Loucy (cell line): Measurements from ENCODE around the gene NRG2.
A peak's percentile ranks its signal among the peaks of the same experiment; 100 is the strongest.

Experiments
- H2AFZ ChIP-seq: fragments of 200-600 bp; sonication (generic); 2 replicates; pipeline ENCODE4 v1.6.0; 2016; ENCODE audit warnings: antibody characterized with exemption, mild to moderate bottlenecking, low read length, moderate library complexity
- H3F3A ChIP-seq: fragments of 200-600 bp; 2 replicates; pipeline ENCODE4 v1.6.0; 2016; ENCODE audit warnings: antibody characterized with exemption, low read depth, mild to moderate bottlenecking
- H3K27me3 ChIP-seq: fragments of 200-600 bp; sonication (generic); 2 replicates; pipeline ENCODE4 v1.6.1; 2014; ENCODE audit warnings: low read length, mild to moderate bottlenecking; ENCODE audit not compliant: insufficient read depth, poor library complexity, severe bottlenecking
- H3K36me3 ChIP-seq: fragments of 200-600 bp; sonication (generic); 2 replicates; pipeline ENCODE4 v1.6.1; 2016; ENCODE audit warnings: low read length; ENCODE audit not compliant: insufficient read depth
- H3K4me1 ChIP-seq: fragments of 200-600 bp; sonication (generic); 2 replicates; pipeline ENCODE4 v1.5.1; 2014; ENCODE audit warnings: low read length, mild to moderate bottlenecking; ENCODE audit not compliant: insufficient read depth, poor library complexity, severe bottlenecking
- H3K4me2 ChIP-seq: fragments of 200-600 bp; sonication (generic); 2 replicates; pipeline ENCODE4 v1.6.0; 2014; ENCODE audit warnings: antibody characterized with exemption, low read length, low read depth, mild to moderate bottlenecking; ENCODE audit not compliant: poor library complexity, severe bottlenecking
- H3K4me3 ChIP-seq: fragments of 200-600 bp; sonication (generic); 2 replicates; pipeline ENCODE4 v1.5.1; 2014; ENCODE audit warnings: low read length, mild to moderate bottlenecking, mixed read lengths; ENCODE audit not compliant: poor library complexity, severe bottlenecking
- H3K79me2 ChIP-seq: fragments of 200-600 bp; sonication (generic); 2 replicates; pipeline ENCODE4 v1.6.1; 2014; ENCODE audit warnings: low read length; ENCODE audit not compliant: insufficient read depth
- H3K9ac ChIP-seq: fragments of 200-600 bp; sonication (generic); 2 replicates; pipeline ENCODE4 v1.6.0; 2014; ENCODE audit warnings: mild to moderate bottlenecking, low read depth, low read length, moderate library complexity; ENCODE audit not compliant: poor library complexity, severe bottlenecking
- H3K9me2 ChIP-seq: fragments of 200-600 bp; sonication (generic); replicated peaks from 2 replicates; pipeline ENCODE4 v1.6.1; 2016; ENCODE audit warnings: low read depth, low read length, mixed read lengths
- H3K9me3 ChIP-seq: fragments of 200-600 bp; sonication (generic); 2 replicates; pipeline ENCODE4 v1.6.1; 2014; ENCODE audit warnings: mild to moderate bottlenecking, antibody characterized with exemption, low read length, low read depth; ENCODE audit not compliant: insufficient read depth
- H4K20me1 ChIP-seq: fragments of 200-600 bp; sonication (generic); 2 replicates; pipeline ENCODE4 v1.6.0; 2014; ENCODE audit warnings: antibody characterized with exemption, low read length, mild to moderate bottlenecking; ENCODE audit not compliant: insufficient read depth, poor library complexity, severe bottlenecking
- EZH2phosphoT487 ChIP-seq: fragments of 200-600 bp; IDR thresholded peaks from 2 replicates; pipeline ENCODE4 v1.6.1; 2018; ENCODE audit warnings: antibody characterized with exemption, mild to moderate bottlenecking, moderate library complexity, borderline replicate concordance
- TF ChIP-seq, protein P1 (sequence below): fragments of 200-600 bp; sonication (generic); conservative IDR thresholded peaks from 2 replicates; pipeline ENCODE4 v1.5.1; 2014; ENCODE audit warnings: mild to moderate bottlenecking, antibody characterized with exemption, low read length

Gene NRG2

GRCh38 chr5:139974661-139975060, 68.4 kb downstream of the NRG2 start:
- H3K4me1 ChIP-seq = no peaks in the 10 kb centered on the region
- H4K20me1 ChIP-seq = no peaks in the 10 kb centered on the region
- H3K4me2 ChIP-seq = no peak overlapping the region
- no peaks in the 10 kb centered on the region for H3F3A ChIP-seq
- no peak overlapping the region for H3K9ac ChIP-seq
- no peaks in the 10 kb centered on the region for H3K36me3 ChIP-seq
- H3K27me3 ChIP-seq = no peaks in the 10 kb centered on the region
- H3K4me3 ChIP-seq = no peak overlapping the region
- H3K9me2 ChIP-seq = no peaks in the 10 kb centered on the region
- no peaks in the 10 kb centered on the region for H3K79me2 ChIP-seq
- no peak overlapping the region for H2AFZ ChIP-seq
- no peaks in the 10 kb centered on the region for H3K9me3 ChIP-seq
- no peak for TF ChIP-seq EZH2phosphoT487
- TF ChIP-seq, protein P1, sequence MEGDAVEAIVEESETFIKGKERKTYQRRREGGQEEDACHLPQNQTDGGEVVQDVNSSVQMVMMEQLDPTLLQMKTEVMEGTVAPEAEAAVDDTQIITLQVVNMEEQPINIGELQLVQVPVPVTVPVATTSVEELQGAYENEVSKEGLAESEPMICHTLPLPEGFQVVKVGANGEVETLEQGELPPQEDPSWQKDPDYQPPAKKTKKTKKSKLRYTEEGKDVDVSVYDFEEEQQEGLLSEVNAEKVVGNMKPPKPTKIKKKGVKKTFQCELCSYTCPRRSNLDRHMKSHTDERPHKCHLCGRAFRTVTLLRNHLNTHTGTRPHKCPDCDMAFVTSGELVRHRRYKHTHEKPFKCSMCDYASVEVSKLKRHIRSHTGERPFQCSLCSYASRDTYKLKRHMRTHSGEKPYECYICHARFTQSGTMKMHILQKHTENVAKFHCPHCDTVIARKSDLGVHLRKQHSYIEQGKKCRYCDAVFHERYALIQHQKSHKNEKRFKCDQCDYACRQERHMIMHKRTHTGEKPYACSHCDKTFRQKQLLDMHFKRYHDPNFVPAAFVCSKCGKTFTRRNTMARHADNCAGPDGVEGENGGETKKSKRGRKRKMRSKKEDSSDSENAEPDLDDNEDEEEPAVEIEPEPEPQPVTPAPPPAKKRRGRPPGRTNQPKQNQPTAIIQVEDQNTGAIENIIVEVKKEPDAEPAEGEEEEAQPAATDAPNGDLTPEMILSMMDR = 0 out of 2 replicates have a peak, but pooled peaks have one; percentile 20

DNA sequence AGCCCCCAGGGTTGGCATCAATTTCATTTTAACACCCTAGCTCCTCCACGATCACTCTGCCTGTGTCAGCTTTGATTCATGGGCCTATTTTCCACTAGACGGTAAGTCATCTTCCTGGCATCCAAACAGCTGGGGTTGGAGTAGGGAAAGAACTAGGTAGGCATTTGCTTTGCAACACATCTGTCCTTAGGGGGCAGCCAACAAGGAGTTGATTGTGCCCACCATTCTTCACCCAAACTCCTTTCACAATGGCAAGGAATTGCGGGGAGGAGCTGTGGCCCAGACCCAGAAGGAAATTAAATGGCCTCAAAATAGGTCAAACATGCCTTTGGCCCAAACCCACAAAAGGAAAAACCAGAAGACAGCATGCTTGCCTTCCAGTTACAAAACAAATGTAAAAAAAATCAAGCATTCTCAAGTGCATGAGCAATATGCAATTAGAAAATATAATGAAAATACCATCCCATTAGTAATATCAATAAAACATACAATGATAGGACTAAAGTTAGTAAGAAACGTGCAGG, 71.8 kb downstream of the NRG2 start:
- Histone ChIP-seq H3K9ac (no peak overlapping the region), H3K4me3 (no peak overlapping the region)

DNA sequence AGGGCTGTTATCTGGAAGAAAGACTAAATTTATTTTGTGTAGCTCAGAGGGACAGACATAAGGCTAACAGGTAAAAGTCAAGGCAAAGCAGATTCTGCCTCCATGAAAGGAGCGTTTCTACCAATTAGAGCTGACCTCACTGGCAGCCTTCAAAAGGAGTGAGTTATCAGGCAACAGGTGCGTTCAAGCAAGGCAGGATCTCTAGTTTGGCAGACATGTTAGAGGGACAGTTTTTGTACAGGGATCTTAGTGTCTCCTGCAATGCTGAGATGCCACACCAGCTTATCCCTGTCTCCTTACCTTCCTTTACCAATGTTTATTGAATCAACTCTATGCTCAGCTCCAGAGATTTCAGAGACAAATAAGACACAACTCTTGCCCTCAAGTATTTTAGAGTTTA, 73.8 kb downstream of the NRG2 start:
- H4K20me1 ChIP-seq = no peaks in the 10 kb centered on the region
- H3K79me2 ChIP-seq = no peaks in the 10 kb centered on the region
- H3K9me3 ChIP-seq = no peaks in the 10 kb centered on the region
- no peak for TF ChIP-seq EZH2phosphoT487
- TF ChIP-seq, protein P1 = no peak
- no peaks in the 10 kb centered on the region for H3F3A ChIP-seq
- peak overlapping the region; percentile 66; the same call in 1 of the 2 replicates for H2AFZ ChIP-seq
- H3K9me2 ChIP-seq = no peaks in the 10 kb centered on the region
- H3K4me3 ChIP-seq = no peak overlapping the region
- no peak overlapping the region for H3K9ac ChIP-seq
- H3K36me3 ChIP-seq = no peaks in the 10 kb centered on the region
- H3K4me2 ChIP-seq = no peak overlapping the region
- no peaks in the 10 kb centered on the region for H3K27me3 ChIP-seq
- H3K4me1 ChIP-seq = no peaks in the 10 kb centered on the region

More for the DNA sequence above, 71.8 kb downstream of the NRG2 start:
- no peak for TF ChIP-seq EZH2phosphoT487
- TF ChIP-seq, protein P1 = no peak
- Histone ChIP-seq H3K79me2 (no peaks in the 10 kb centered on the region), H3K4me2 (no peak overlapping the region), H3K4me1 (no peaks in the 10 kb centered on the region), H3K9me3 (no peaks in the 10 kb centered on the region), H3F3A (no peaks in the 10 kb centered on the region), H3K27me3 (no peaks in the 10 kb centered on the region), H3K9me2 (no peaks in the 10 kb centered on the region), H4K20me1 (no peaks in the 10 kb centered on the region), H3K36me3 (no peaks in the 10 kb centered on the region), H2AFZ (no peak overlapping the region)
